Kidney capillary endothelial cell (primary cell): ENCODE data around the gene REXO4.
"Not testable (repeated sequence)": the region's sequence is repeated elsewhere in the genome, so short reads cannot be mapped to it uniquely, and the experiment has no call there.

Experiments
- DNase-seq: peaks from one replicate; pipeline ENCODE4 v3.0.0-alpha.2; 2018; ENCODE audit warnings: low spot score

The REXO4 gene

GRCh38 chr9:133420392-133420827, 2.6 kb upstream of the REXO4 start:
- DNase-seq: no peak

- DNase-seq: no peak
Measured at GRCh38 chr9:133419005-133419404, 1.2 kb upstream of the REXO4 start.

- DNase-seq: no peak
Measured at GRCh38 chr9:133415170-133415569, 2.6 kb downstream of the REXO4 start.

- no peak for DNase-seq
Measured at GRCh38 chr9:133408042-133408441, 9.8 kb downstream of the REXO4 start.

GRCh38 chr9:133406480-133407307, 11.1 kb downstream of the REXO4 start:
- peak; percentile 77 for DNase-seq

GRCh38 chr9:133405508-133406438, 12.0 kb downstream of the REXO4 start:
- peak; percentile 83 for DNase-seq

GRCh38 chr9:133404454-133405002, 13.3 kb downstream of the REXO4 start:
- no peak for DNase-seq

GRCh38 chr9:133403766-133404453, 13.9 kb downstream of the REXO4 start:
- DNase-seq: no peak

GRCh38 chr9:133402689-133403088, 15.1 kb downstream of the REXO4 start:
- DNase-seq: no peak

GRCh38 chr9:133401588-133401987, 16.2 kb downstream of the REXO4 start:
- DNase-seq: no peak

GRCh38 chr9:133400292-133400691, 17.5 kb downstream of the REXO4 start:
- no peak for DNase-seq

GRCh38 chr9:133397895-133398294, 19.9 kb downstream of the REXO4 start:
- DNase-seq: no peak

- DNase-seq: no peak
Measured at GRCh38 chr9:133397370-133397769, 20.4 kb downstream of the REXO4 start.

- DNase-seq: no peak
Measured at GRCh38 chr9:133396952-133397351, 20.9 kb downstream of the REXO4 start.

- DNase-seq: no peak
Measured at GRCh38 chr9:133394687-133395271, 23.0 kb downstream of the REXO4 start.

GRCh38 chr9:133393399-133393798, 24.4 kb downstream of the REXO4 start:
- no peak for DNase-seq

GRCh38 chr9:133392308-133392707, 25.5 kb downstream of the REXO4 start:
- DNase-seq: not testable (repeated sequence)

- not testable (repeated sequence) for DNase-seq
Measured at GRCh38 chr9:133391449-133391848, 26.4 kb downstream of the REXO4 start.

GRCh38 chr9:133390713-133391112, 27.1 kb downstream of the REXO4 start:
- DNase-seq: no peak

- no peak for DNase-seq
Measured at GRCh38 chr9:133389562-133389961, 28.2 kb downstream of the REXO4 start.

GRCh38 chr9:133389025-133389557, 28.7 kb downstream of the REXO4 start:
- DNase-seq: no peak
